Breast epithelium (tissue), 4 donors: ENCODE results near the gene CD164. TPM values are rescaled to one million over a fixed set of nuclear protein-coding genes. Genes with fewer than 3 reads are reported as not detected.
A peak's percentile ranks its signal among the peaks of the same experiment; 100 is the strongest.

ENCODE experiments used
- DNase-seq, 2 donors: peaks; one replicate each; pipeline ENCODE4 v3.0.0-alpha.2; 2019; ENCODE audit warnings: low spot score in 2 of 2
- H3K27ac ChIP-seq, 2 donors: fragments of 200-600 bp; sonication (generic) in 1 of 2; one replicate each; pipeline ENCODE4 v1.5.1; 2016 to 2019; ENCODE audit warnings: mild to moderate bottlenecking in 1 of 2
- H3K27me3 ChIP-seq, 2 donors: fragments of 200-600 bp; sonication (generic) in 1 of 2; one replicate each; pipeline versions ENCODE4 v1.5.1 to v1.6.0; 2017 to 2019; ENCODE audit warnings: control low read depth in 1 of 2, mild to moderate bottlenecking in 1 of 2
- H3K36me3 ChIP-seq: fragments of 200-600 bp; one replicate; pipeline ENCODE4 v1.5.1; 2019
- H3K4me1 ChIP-seq, 2 donors: fragments of 200-600 bp; sonication (generic); one replicate each; pipeline ENCODE4 v1.5.1; 2016 to 2019; ENCODE audit warnings: control low read depth in 1 of 2
- H3K4me3 ChIP-seq, 3 donors: fragments of 200-600 bp; sonication (generic); 1 replicate in 2 of 3; 2 replicates in 1 of 3; pipeline ENCODE4 v1.5.1; 2016 to 2019; ENCODE audit warnings: mild to moderate bottlenecking in 3 of 3, moderate library complexity in 2 of 3
- H3K9me3 ChIP-seq, 2 donors: fragments of 200-600 bp; sonication (generic) in 1 of 2; one replicate each; pipeline ENCODE4 v1.5.1; 2016 to 2019; ENCODE audit warnings: control low read depth in 1 of 2
- CTCF ChIP-seq, 3 donors: fragments of 450-650 bp; IDR thresholded peaks; one replicate each; pipeline ENCODE4 v1.5.1; 2016 to 2017; ENCODE audit warnings: antibody characterized with exemption in 3 of 3, mild to moderate bottlenecking in 3 of 3, moderate library complexity in 3 of 3
- POLR2A ChIP-seq: fragments of 450-650 bp; IDR thresholded peaks from one replicate; pipeline ENCODE4 v1.6.1; 2016; ENCODE audit warnings: antibody characterized with exemption, mild to moderate bottlenecking, moderate library complexity
- POLR2AphosphoS5 ChIP-seq, 3 donors: sonication (generic); formaldehyde crosslinking; IDR thresholded peaks; one replicate each; pipeline ENCODE4 v1.6.1; 2017; ENCODE audit warnings: antibody characterized with exemption in 3 of 3
- intact Hi-C: fragments of 100-400 bp; cut with DNase I; formaldehyde crosslinking; loops from one replicate; pipeline ENCODE4 v1.15.1; 2023; ENCODE audit warnings: low total_unique reads
- total RNA-seq, 3 donors: library from RNA; depleted of rRNA; stranded (reverse); fragments of >200 nt; gene quantifications; one replicate each; pipeline ENCODE4 v1.1.0, GENCODE V29; 2016

Gene CD164
- total RNA-seq, 3 donors from 2014 or later, result 186 to 302 (median 238) TPM

GRCh38 chr6:109320072-109320471, 62.2 kb downstream of the CD164 start:
- H3K4me3 ChIP-seq, result no peak overlapping the region
- intact Hi-C loops, result no loop called here
- DNase-seq, result no peak

GRCh38 chr6:109318328-109318876, 63.9 kb downstream of the CD164 start:
- intact Hi-C loops, result no loop called here
- H3K4me1 ChIP-seq, result no peaks in the 10 kb centered on the region
- H3K9me3 ChIP-seq, result no peaks in the 10 kb centered on the region
- H3K36me3 ChIP-seq, result no peaks in the 10 kb centered on the region
- peak overlapping the region; percentile 14 to 64 for H3K27ac ChIP-seq
- no peak for TF ChIP-seq CTCF (IDR thresholded peaks at IDR 0.05)
- TF ChIP-seq POLR2A, result no peak
- no peak for TF ChIP-seq POLR2AphosphoS5 (IDR thresholded peaks at IDR 0.05)
- no peak overlapping the region for H3K4me3 ChIP-seq
- DNase-seq, result peak in 1 of 2 donors; percentile 30
- no peaks in the 10 kb centered on the region for H3K27me3 ChIP-seq

More at GRCh38 chr6:109320072-109320471, 62.2 kb downstream of the CD164 start:
- no peaks in the 10 kb centered on the region for H3K9me3 ChIP-seq
- no peak overlapping the region for H3K27ac ChIP-seq
- TF ChIP-seq POLR2A, result no peak
- no peak for TF ChIP-seq CTCF (IDR thresholded peaks at IDR 0.05)
- TF ChIP-seq POLR2AphosphoS5 (IDR thresholded peaks at IDR 0.05), result no peak
- no peaks in the 10 kb centered on the region for H3K4me1 ChIP-seq
- H3K27me3 ChIP-seq, result no peaks in the 10 kb centered on the region
- H3K36me3 ChIP-seq, result no peaks in the 10 kb centered on the region

- H3K27me3 ChIP-seq, result no peaks in the 10 kb centered on the region
- intact Hi-C loops, result no loop called here
- no peak overlapping the region for H3K27ac ChIP-seq
- no peaks in the 10 kb centered on the region for H3K9me3 ChIP-seq
- H3K36me3 ChIP-seq, result no peaks in the 10 kb centered on the region
- no peak overlapping the region for H3K4me3 ChIP-seq
- TF ChIP-seq POLR2A (no peak), CTCF (IDR thresholded peaks at IDR 0.05) (no peak), POLR2AphosphoS5 (IDR thresholded peaks at IDR 0.05) (no peak)
- no peak for DNase-seq
- no peaks in the 10 kb centered on the region for H3K4me1 ChIP-seq
Observed at GRCh38 chr6:109316909-109317308, 65.4 kb downstream of the CD164 start.

Other genes with a start within 250 kb of the CD164 start
- gene PPIL6, start 58.2 kb upstream of the CD164 start, total RNA-seq, result 10 to 100 TPM in 1 of 3 donors, 1 to 10 TPM in 2; 2.6 to 16.5 (median 2.9) TPM
- 10 to 100 TPM in 2 of 3 donors, 1 to 10 TPM in 1; 8.5 to 26.2 (median 12.1) TPM for gene SMPD2, start 58.3 kb upstream of the CD164 start, total RNA-seq
- gene MICAL1, start 73.3 kb upstream of the CD164 start, total RNA-seq, result 10 to 100 TPM; 23.6 to 29.8 (median 25.5) TPM
- gene ZBTB24, start 100.8 kb upstream of the CD164 start, total RNA-seq, result 10 to 100 TPM in 1 of 3 donors, 1 to 10 TPM in 2; 9.1 to 13.8 (median 9.8) TPM